GM23338 (cell line): ENCODE results near the gene EPHA3. TPM values are rescaled to one million over a fixed set of nuclear protein-coding genes. Genes with fewer than 3 reads are reported as not detected.

Experiments
- ATAC-seq: fragments of 200-7000 bp; cut with Tn5 transposase; 3 replicates; pipeline ENCODE4 v1.9.1; 2020
- DNase-seq: peaks from one replicate; pipeline ENCODE4 v3.0.0-alpha.2; 2015; ENCODE audit warnings: low spot score
- H2AFZ ChIP-seq: fragments of 200-600 bp; sonication (generic); 2 replicates; pipeline ENCODE4 v1.8.0; 2016; ENCODE audit warnings: antibody characterized with exemption, mild to moderate bottlenecking, moderate library complexity
- H3F3A ChIP-seq: fragments of 200-600 bp; sonication (generic); replicated peaks from 2 replicates; pipeline ENCODE4 v1.8.0; 2017; ENCODE audit warnings: antibody characterized with exemption, mixed run types, low read depth
- H3K27ac ChIP-seq: fragments of 200-600 bp; sonication (generic); 2 replicates; pipeline ENCODE4 v1.6.1; 2016; ENCODE audit warnings: low read depth
- H3K27me3 ChIP-seq: fragments of 200-600 bp; sonication (generic); 2 replicates; pipeline ENCODE4 v1.8.0; 2016; ENCODE audit warnings: mild to moderate bottlenecking, mixed run types, moderate library complexity; ENCODE audit not compliant: insufficient read depth
- H3K36me3 ChIP-seq: fragments of 200-600 bp; sonication (generic); 2 replicates; pipeline ENCODE4 v1.8.0; 2016; ENCODE audit warnings: mild to moderate bottlenecking; ENCODE audit not compliant: insufficient read depth
- H3K4me1 ChIP-seq: fragments of 200-600 bp; sonication (generic); 2 replicates; pipeline ENCODE4 v1.8.0; 2016; ENCODE audit warnings: mild to moderate bottlenecking, moderate library complexity; ENCODE audit not compliant: insufficient read depth
- H3K4me2 ChIP-seq: fragments of 200-600 bp; sonication (generic); 2 replicates; pipeline ENCODE4 v1.7.1; 2017; ENCODE audit warnings: mixed run types
- H3K4me3 ChIP-seq: fragments of 200-600 bp; sonication (generic); 2 replicates; pipeline ENCODE4 v1.6.1; 2016; ENCODE audit warnings: mixed run types
- H3K79me2 ChIP-seq: fragments of 200-600 bp; sonication (generic); replicated peaks from 2 replicates; pipeline ENCODE4 v1.8.0; 2017; ENCODE audit warnings: mild to moderate bottlenecking; ENCODE audit not compliant: insufficient read depth
- H3K9me2 ChIP-seq: fragments of 200-600 bp; sonication (generic); 2 replicates; pipeline ENCODE4 v1.8.0; 2017; ENCODE audit not compliant: insufficient read depth
- H4K20me1 ChIP-seq: fragments of 200-600 bp; sonication (generic); replicated peaks from 2 replicates; pipeline ENCODE4 v1.8.0; 2017; ENCODE audit warnings: mild to moderate bottlenecking; ENCODE audit not compliant: insufficient read depth
- H3K27ac Mint-ChIP-seq: 2 replicates; pipeline ENCODE4 v1.8.0; 2020; ENCODE audit warnings: inconsistent platforms, mild to moderate bottlenecking, moderate library complexity, mixed read lengths
- H3K27me3 Mint-ChIP-seq: 3 replicates; pipeline ENCODE4 v1.8.0; 2022; ENCODE audit warnings: low read depth, mild to moderate bottlenecking, moderate library complexity, mixed read lengths, inconsistent platforms; ENCODE audit not compliant: insufficient read depth, poor library complexity
- H3K36me3 Mint-ChIP-seq: 3 replicates; pipeline ENCODE4 v1.8.0; 2021; ENCODE audit warnings: low read depth, mild to moderate bottlenecking, inconsistent platforms, moderate library complexity, mixed read lengths
- H3K4me1 Mint-ChIP-seq: 3 replicates; pipeline ENCODE4 v1.8.0; 2020; ENCODE audit warnings: mild to moderate bottlenecking, inconsistent platforms, mixed read lengths
- H3K4me3 Mint-ChIP-seq: 3 replicates; pipeline ENCODE4 v1.8.0; 2021; ENCODE audit warnings: moderate library complexity, mild to moderate bottlenecking, inconsistent platforms, mixed read lengths
- H3K9me3 Mint-ChIP-seq: 3 replicates; pipeline ENCODE4 v1.8.0; 2020; ENCODE audit warnings: moderate library complexity, mild to moderate bottlenecking, inconsistent platforms, mixed read lengths
- CREB1 ChIP-seq: fragments of 250-450 bp; sonication (Bioruptor Pico); IDR thresholded peaks from 2 replicates; pipeline ENCODE4 v1.5.0; 2020; ENCODE audit warnings: low read depth, mild to moderate bottlenecking, moderate library complexity
- POLR2AphosphoS5 ChIP-seq: IDR thresholded peaks from 2 replicates; pipeline ENCODE4 v1.6.1; 2016; ENCODE audit warnings: antibody characterized with exemption, low read depth
- polyA plus RNA-seq: library from polyadenylated mRNA; unstranded; fragments of >200 nt; fragmentation: Nextera tagmentation; extraction: Ambion mirVana; gene quantifications from 2 replicates; pipeline ENCODE4 v1.2.1, GENCODE V29; 2016
- total RNA-seq: library from RNA; depleted of rRNA; stranded (reverse); fragments of >200 nt; shearing (Covaris generic); gene quantifications from 2 replicates; pipeline ENCODE4 v1.2.3, GENCODE V29; 2014
- TF ChIP-seq, protein P1 (sequence below): IDR thresholded peaks from one replicate; pipeline ENCODE4 v1.6.1; 2018; ENCODE audit warnings: antibody characterized with exemption; ENCODE audit not compliant: unreplicated experiment
- TF ChIP-seq, protein P2 (sequence below): fragments of 250-450 bp; sonication (Bioruptor Pico); IDR thresholded peaks from 2 replicates; pipeline ENCODE4 v1.5.0; 2020; ENCODE audit warnings: mild to moderate bottlenecking, moderate library complexity
- TF ChIP-seq, protein P3 (sequence below), 2 experiments: fragments of 200-600 bp in 1 of 2; sonication (generic) in 1 of 2; conservative IDR thresholded peaks; 2 replicates each; pipeline versions ENCODE4 v1.5.1 to v1.6.1; 2016 to 2017; ENCODE audit warnings: antibody characterized with exemption in 2 of 2, low read depth in 2 of 2, mild to moderate bottlenecking in 2 of 2, moderate library complexity in 1 of 2

Gene EPHA3
- total and polyA plus RNA-seq, 2 experiments from 2014 or later = 0.05 to 0.21 TPM

DNA sequence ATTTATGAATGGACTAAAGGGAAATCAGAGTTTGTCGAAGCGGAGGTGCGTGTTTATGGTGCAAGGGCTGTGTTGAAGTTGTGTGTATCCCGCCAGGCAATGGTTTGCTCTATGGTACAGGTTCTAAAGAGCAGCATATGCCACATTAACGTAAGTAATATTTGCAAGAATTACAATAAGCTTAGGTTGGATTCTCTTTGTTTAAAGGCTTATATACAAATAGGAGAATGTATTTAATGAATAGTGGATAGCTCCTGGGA lies 800 bp downstream of the EPHA3 start:
- DNase-seq = no peak
- Histone ChIP-seq H2AFZ (peak overlapping the region; percentile 73; the same call in 1 of the 2 replicates), H3F3A (no peaks in the 10 kb centered on the region), H3K36me3 (no peaks in the 10 kb centered on the region), H3K27me3 (peaks cover 51% of the 10 kb centered on the region), H3K27ac (no peak overlapping the region), H3K4me2 (peak overlapping the region; percentile 77), H4K20me1 (no peaks in the 10 kb centered on the region), H3K4me3 (peak overlapping the region; percentile 51), H3K4me1 (peaks cover 15% of the 10 kb centered on the region), H3K79me2 (no peaks in the 10 kb centered on the region), H3K9me2 (no peaks in the 10 kb centered on the region)
- H3K27me3 Mint-ChIP-seq = peaks cover 13% of the 10 kb centered on the region
- H3K4me1 Mint-ChIP-seq = peaks cover 10% of the 10 kb centered on the region; the same call in 2 of the 3 replicates
- no peaks in the 10 kb centered on the region for H3K36me3 Mint-ChIP-seq
- no peaks in the 10 kb centered on the region for H3K9me3 Mint-ChIP-seq
- TF ChIP-seq, protein P1, sequence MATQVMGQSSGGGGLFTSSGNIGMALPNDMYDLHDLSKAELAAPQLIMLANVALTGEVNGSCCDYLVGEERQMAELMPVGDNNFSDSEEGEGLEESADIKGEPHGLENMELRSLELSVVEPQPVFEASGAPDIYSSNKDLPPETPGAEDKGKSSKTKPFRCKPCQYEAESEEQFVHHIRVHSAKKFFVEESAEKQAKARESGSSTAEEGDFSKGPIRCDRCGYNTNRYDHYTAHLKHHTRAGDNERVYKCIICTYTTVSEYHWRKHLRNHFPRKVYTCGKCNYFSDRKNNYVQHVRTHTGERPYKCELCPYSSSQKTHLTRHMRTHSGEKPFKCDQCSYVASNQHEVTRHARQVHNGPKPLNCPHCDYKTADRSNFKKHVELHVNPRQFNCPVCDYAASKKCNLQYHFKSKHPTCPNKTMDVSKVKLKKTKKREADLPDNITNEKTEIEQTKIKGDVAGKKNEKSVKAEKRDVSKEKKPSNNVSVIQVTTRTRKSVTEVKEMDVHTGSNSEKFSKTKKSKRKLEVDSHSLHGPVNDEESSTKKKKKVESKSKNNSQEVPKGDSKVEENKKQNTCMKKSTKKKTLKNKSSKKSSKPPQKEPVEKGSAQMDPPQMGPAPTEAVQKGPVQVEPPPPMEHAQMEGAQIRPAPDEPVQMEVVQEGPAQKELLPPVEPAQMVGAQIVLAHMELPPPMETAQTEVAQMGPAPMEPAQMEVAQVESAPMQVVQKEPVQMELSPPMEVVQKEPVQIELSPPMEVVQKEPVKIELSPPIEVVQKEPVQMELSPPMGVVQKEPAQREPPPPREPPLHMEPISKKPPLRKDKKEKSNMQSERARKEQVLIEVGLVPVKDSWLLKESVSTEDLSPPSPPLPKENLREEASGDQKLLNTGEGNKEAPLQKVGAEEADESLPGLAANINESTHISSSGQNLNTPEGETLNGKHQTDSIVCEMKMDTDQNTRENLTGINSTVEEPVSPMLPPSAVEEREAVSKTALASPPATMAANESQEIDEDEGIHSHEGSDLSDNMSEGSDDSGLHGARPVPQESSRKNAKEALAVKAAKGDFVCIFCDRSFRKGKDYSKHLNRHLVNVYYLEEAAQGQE = no peak
- TF ChIP-seq, protein P2, sequence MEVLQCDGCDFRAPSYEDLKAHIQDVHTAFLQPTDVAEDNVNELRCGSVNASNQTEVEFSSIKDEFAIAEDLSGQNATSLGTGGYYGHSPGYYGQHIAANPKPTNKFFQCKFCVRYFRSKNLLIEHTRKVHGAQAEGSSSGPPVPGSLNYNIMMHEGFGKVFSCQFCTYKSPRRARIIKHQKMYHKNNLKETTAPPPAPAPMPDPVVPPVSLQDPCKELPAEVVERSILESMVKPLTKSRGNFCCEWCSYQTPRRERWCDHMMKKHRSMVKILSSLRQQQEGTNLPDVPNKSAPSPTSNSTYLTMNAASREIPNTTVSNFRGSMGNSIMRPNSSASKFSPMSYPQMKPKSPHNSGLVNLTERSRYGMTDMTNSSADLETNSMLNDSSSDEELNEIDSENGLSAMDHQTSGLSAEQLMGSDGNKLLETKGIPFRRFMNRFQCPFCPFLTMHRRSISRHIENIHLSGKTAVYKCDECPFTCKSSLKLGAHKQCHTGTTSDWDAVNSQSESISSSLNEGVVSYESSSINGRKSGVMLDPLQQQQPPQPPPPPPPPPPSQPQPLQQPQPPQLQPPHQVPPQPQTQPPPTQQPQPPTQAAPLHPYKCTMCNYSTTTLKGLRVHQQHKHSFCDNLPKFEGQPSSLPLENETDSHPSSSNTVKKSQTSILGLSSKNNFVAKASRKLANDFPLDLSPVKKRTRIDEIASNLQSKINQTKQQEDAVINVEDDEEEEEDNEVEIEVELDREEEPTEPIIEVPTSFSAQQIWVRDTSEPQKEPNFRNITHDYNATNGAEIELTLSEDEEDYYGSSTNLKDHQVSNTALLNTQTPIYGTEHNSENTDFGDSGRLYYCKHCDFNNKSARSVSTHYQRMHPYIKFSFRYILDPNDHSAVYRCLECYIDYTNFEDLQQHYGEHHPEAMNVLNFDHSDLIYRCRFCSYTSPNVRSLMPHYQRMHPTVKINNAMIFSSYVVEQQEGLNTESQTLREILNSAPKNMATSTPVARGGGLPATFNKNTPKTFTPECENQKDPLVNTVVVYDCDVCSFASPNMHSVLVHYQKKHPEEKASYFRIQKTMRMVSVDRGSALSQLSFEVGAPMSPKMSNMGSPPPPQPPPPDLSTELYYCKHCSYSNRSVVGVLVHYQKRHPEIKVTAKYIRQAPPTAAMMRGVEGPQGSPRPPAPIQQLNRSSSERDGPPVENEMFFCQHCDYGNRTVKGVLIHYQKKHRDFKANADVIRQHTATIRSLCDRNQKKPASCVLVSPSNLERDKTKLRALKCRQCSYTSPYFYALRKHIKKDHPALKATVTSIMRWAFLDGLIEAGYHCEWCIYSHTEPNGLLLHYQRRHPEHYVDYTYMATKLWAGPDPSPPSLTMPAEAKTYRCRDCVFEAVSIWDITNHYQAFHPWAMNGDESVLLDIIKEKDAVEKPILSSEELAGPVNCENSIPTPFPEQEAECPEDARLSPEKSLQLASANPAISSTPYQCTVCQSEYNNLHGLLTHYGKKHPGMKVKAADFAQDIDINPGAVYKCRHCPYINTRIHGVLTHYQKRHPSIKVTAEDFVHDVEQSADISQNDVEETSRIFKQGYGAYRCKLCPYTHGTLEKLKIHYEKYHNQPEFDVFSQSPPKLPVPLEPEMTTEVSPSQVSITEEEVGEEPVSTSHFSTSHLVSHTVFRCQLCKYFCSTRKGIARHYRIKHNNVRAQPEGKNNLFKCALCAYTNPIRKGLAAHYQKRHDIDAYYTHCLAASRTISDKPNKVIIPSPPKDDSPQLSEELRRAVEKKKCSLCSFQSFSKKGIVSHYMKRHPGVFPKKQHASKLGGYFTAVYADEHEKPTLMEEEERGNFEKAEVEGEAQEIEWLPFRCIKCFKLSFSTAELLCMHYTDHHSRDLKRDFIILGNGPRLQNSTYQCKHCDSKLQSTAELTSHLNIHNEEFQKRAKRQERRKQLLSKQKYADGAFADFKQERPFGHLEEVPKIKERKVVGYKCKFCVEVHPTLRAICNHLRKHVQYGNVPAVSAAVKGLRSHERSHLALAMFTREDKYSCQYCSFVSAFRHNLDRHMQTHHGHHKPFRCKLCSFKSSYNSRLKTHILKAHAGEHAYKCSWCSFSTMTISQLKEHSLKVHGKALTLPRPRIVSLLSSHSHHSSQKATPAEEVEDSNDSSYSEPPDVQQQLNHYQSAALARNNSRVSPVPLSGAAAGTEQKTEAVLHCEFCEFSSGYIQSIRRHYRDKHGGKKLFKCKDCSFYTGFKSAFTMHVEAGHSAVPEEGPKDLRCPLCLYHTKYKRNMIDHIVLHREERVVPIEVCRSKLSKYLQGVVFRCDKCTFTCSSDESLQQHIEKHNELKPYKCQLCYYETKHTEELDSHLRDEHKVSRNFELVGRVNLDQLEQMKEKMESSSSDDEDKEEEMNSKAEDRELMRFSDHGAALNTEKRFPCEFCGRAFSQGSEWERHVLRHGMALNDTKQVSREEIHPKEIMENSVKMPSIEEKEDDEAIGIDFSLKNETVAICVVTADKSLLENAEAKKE (CRISPR knock-in tag) = no peak
- TF ChIP-seq POLR2AphosphoS5 (no peak), CREB1 (no peak)
- TF ChIP-seq, protein P3, sequence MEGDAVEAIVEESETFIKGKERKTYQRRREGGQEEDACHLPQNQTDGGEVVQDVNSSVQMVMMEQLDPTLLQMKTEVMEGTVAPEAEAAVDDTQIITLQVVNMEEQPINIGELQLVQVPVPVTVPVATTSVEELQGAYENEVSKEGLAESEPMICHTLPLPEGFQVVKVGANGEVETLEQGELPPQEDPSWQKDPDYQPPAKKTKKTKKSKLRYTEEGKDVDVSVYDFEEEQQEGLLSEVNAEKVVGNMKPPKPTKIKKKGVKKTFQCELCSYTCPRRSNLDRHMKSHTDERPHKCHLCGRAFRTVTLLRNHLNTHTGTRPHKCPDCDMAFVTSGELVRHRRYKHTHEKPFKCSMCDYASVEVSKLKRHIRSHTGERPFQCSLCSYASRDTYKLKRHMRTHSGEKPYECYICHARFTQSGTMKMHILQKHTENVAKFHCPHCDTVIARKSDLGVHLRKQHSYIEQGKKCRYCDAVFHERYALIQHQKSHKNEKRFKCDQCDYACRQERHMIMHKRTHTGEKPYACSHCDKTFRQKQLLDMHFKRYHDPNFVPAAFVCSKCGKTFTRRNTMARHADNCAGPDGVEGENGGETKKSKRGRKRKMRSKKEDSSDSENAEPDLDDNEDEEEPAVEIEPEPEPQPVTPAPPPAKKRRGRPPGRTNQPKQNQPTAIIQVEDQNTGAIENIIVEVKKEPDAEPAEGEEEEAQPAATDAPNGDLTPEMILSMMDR (conservative IDR thresholded peaks at IDR 0.05; ENCODE audit: low read depth in 2 of 2) = no peak
- no peak overlapping the region for H3K27ac Mint-ChIP-seq
- no peak for ATAC-seq
- H3K4me3 Mint-ChIP-seq = peak overlapping the region; percentile 77
